Testis (tissue), 2 donors: ENCODE measurements around the gene GAPVD1.

Experiments used
- POLR2A ChIP-seq: fragments of 450-650 bp; IDR thresholded peaks from one replicate; pipeline ENCODE4 v1.6.1; 2017; ENCODE audit warnings: antibody characterized with exemption, mild to moderate bottlenecking, moderate library complexity
- TF ChIP-seq, protein P1 (sequence below), 3 experiments: fragments of 450-650 bp in 2 of 3; fragments of 200-600 bp in 1 of 3; sonication (generic) in 1 of 3; IDR thresholded peaks; one replicate each; pipeline ENCODE4 v1.5.1; 2016 to 2019; ENCODE audit warnings: antibody characterized with exemption in 3 of 3, mild to moderate bottlenecking in 2 of 3, moderate library complexity in 1 of 3

GRCh38 chr9:125411171-125411756 lies 149.6 kb downstream of the GAPVD1 start:
- TF ChIP-seq, protein P1, sequence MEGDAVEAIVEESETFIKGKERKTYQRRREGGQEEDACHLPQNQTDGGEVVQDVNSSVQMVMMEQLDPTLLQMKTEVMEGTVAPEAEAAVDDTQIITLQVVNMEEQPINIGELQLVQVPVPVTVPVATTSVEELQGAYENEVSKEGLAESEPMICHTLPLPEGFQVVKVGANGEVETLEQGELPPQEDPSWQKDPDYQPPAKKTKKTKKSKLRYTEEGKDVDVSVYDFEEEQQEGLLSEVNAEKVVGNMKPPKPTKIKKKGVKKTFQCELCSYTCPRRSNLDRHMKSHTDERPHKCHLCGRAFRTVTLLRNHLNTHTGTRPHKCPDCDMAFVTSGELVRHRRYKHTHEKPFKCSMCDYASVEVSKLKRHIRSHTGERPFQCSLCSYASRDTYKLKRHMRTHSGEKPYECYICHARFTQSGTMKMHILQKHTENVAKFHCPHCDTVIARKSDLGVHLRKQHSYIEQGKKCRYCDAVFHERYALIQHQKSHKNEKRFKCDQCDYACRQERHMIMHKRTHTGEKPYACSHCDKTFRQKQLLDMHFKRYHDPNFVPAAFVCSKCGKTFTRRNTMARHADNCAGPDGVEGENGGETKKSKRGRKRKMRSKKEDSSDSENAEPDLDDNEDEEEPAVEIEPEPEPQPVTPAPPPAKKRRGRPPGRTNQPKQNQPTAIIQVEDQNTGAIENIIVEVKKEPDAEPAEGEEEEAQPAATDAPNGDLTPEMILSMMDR (IDR thresholded peaks at IDR 0.05): no peak
- TF ChIP-seq POLR2A: no peak
